ENCODE data around the gene HOXA4. TPM values are rescaled to one million over a fixed set of nuclear protein-coding genes. Genes with fewer than 3 reads are reported as not detected.

HOXA4 gene
- total and polyA plus RNA-seq, 3 donors from 2014 or later = 1.7 to 3.4 (median 3.3) TPM

DNA sequence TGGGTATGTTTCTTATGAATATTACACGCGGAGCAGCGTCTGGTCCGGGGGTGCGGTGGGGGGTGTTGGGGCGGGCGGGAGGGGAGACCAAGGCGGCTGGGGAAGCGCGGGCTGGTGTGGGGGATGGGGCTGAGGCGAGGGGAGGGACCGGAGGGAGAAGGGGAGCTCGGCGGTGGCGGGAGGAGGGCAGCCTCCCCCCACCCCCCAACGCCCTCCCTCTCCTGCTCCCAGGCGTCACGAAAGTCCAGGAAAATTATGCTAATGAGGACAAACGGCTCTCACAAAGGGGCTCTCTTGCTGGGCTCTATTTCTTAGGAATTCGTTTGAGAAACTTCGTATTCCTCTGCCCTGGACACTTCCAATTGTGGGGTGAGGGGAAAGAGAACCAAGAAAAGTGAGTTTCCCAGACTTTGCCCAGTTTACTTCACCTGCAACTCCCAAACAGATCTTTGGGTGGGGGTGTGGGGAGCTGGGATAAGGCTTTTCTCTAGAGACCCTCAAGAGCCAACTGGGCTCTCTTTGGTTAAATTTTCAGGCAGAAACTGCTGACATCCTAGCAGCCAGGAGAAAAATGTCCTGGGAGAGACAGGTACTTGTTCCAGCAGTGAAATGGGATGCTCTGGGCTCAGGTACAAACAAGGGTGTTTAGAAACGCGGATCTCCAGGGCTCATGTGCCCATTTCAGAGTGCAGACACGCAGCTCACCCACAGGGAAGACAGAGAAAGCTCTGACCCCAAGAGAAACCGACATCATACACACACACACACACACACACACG lies 16.4 kb downstream of the HOXA4 start:
- no peaks in the 10 kb centered on the region for H3K36me3 ChIP-seq (ENCODE audit: low read depth, missing control alignments)
- DNase-seq = no peak
- no peaks in the 10 kb centered on the region for H3K9me3 ChIP-seq
- H3K4me1 ChIP-seq = no peaks in the 10 kb centered on the region
- WGBS, 2 donors = 12 to 20% methylated on average over 19 to 26 of the region's 26 CpGs
- H3K27me3 ChIP-seq = no peaks in the 10 kb centered on the region
- peak overlapping the region in 1 of 2 donors; percentile 48 for H3K4me3 ChIP-seq
- TF ChIP-seq, protein P1, sequence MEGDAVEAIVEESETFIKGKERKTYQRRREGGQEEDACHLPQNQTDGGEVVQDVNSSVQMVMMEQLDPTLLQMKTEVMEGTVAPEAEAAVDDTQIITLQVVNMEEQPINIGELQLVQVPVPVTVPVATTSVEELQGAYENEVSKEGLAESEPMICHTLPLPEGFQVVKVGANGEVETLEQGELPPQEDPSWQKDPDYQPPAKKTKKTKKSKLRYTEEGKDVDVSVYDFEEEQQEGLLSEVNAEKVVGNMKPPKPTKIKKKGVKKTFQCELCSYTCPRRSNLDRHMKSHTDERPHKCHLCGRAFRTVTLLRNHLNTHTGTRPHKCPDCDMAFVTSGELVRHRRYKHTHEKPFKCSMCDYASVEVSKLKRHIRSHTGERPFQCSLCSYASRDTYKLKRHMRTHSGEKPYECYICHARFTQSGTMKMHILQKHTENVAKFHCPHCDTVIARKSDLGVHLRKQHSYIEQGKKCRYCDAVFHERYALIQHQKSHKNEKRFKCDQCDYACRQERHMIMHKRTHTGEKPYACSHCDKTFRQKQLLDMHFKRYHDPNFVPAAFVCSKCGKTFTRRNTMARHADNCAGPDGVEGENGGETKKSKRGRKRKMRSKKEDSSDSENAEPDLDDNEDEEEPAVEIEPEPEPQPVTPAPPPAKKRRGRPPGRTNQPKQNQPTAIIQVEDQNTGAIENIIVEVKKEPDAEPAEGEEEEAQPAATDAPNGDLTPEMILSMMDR (IDR thresholded peaks at IDR 0.05) = no peak
- TF ChIP-seq POLR2A (IDR thresholded peaks at IDR 0.05) = no peak
- intact Hi-C loops (cut with DNase I; ENCODE audit: low total_unique reads) = no loop called here
- no peak overlapping the region for H3K27ac ChIP-seq

DNA sequence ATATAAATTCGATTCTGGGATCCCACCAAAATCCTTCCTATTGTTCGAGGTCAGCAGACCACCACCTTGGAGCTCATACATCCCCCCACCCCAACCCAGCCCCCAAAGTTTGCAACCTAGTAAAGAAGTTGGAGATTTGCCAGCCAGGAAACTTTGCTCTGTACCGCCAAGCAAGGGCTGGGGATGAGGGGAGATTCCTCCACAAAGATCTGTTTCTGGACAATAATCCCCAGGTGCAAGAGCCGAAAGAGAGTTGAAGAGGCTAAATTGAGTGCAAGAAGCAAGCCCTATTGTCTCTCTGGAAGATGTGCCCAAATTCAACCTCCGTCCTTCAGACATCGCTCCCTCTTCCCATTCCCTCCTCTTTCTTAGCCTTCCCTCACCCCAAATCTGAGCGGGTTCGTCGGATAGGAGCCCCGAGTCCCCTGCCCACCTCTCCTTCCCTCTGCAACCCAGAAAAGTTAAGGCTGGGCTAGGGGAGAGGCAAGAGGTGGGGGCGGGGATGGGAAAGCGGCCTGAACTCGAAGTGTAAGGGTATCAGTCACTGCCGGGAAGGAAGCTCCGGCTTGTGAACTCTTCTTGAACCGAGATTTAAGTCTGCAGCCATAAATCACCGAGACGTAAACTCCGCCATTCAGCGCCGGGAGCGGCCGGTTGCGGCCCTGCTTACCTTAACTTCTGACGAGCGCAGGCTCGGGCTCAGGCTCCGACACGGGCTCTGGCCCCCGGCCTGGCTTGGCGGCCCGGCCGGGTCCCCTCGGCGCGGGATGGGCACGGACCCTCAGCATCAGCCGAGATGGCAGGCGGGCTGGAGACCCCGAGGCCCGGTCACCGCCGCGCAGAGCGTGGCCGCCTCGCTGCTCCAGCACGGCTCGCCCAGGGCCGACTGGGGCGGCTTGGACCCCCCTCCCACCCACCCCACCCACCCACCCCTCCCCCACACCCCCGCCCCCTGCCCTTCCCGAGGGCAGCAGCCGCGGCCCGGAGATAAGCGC lies 17.3 kb downstream of the HOXA4 start:
- intact Hi-C loops (cut with DNase I; ENCODE audit: low total_unique reads) = no loop called here
- no peak overlapping the region for H3K27ac ChIP-seq
- H3K36me3 ChIP-seq (ENCODE audit: low read depth, missing control alignments) = no peaks in the 10 kb centered on the region
- no peaks in the 10 kb centered on the region for H3K9me3 ChIP-seq
- TF ChIP-seq, protein P1 (IDR thresholded peaks at IDR 0.05) = no peak
- no peak for TF ChIP-seq POLR2A (IDR thresholded peaks at IDR 0.05)
- H3K4me1 ChIP-seq = no peaks in the 10 kb centered on the region
- no peaks in the 10 kb centered on the region for H3K27me3 ChIP-seq
- DNase-seq = no peak
- H3K4me3 ChIP-seq = peak overlapping the region in 1 of 2 donors; percentile 48
- WGBS, 2 donors = 10 to 16% methylated on average over 16 to 47 of the region's 57 CpGs

DNA sequence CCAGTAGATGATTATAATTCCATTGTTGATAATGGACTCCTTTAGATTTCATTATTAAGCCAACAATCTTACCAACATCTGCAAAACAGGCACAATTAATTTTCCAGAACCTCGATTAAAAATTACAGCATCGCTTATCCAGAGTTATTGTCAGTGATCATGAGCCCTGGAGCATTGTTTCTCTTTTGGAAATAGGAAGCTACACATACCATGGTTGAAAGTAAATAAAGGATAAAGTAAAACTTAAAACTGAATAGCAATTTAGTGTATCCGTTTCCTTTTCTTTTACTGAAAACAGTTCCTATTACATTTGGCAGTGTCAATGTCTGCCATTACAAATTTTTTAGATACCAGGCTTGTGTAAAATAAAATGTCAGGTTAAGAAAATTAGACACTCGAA lies 18.2 kb downstream of the HOXA4 start:
- intact Hi-C loops (cut with DNase I; ENCODE audit: low total_unique reads) = no loop called here
- Histone ChIP-seq H3K27ac (no peak overlapping the region), H3K36me3 (ENCODE audit: low read depth, missing control alignments) (no peaks in the 10 kb centered on the region), H3K4me3 (no peak overlapping the region), H3K27me3 (no peaks in the 10 kb centered on the region), H3K9me3 (no peaks in the 10 kb centered on the region), H3K4me1 (no peaks in the 10 kb centered on the region)
- TF ChIP-seq POLR2A (IDR thresholded peaks at IDR 0.05) = no peak
- TF ChIP-seq, protein P1 (IDR thresholded peaks at IDR 0.05) = no peak
- WGBS, 2 donors = 55 to 62% methylated on average over 4 of the region's 4 CpGs
- DNase-seq = no peak

DNA sequence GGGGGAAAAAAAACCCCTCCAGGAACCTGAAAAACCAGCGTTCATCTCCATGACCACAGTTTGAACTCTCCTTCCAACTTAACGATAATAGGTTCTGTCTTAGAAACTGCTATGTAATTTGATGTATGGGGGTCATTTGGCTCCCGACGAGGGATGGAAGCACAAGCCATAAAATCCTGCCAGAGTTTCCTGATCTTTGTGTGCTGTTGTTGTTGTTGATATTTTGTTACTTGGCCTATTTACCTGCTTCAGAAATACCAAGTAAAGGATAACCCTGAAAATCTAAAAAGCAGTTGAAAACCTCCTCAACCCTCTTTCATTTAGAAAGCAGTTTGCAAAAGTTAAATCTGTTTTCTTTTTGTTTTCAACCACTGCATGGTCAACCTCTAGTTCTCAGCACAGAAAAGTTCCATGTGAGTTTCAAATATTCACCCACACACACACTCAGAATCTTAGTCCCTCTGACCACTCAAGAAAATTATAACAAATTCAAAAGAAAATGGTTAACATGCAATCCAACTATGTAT lies 18.7 kb downstream of the HOXA4 start:
- H3K27ac ChIP-seq = no peak overlapping the region
- DNase-seq = no peak
- intact Hi-C loops (cut with DNase I; ENCODE audit: low total_unique reads) = no loop called here
- no peaks in the 10 kb centered on the region for H3K27me3 ChIP-seq
- H3K4me1 ChIP-seq = no peaks in the 10 kb centered on the region
- 21 to 34% methylated on average over 4 of the region's 4 CpGs for WGBS, 2 donors
- no peak overlapping the region for H3K4me3 ChIP-seq
- no peaks in the 10 kb centered on the region for H3K36me3 ChIP-seq (ENCODE audit: low read depth, missing control alignments)
- TF ChIP-seq, protein P1 (IDR thresholded peaks at IDR 0.05) = no peak
- no peak for TF ChIP-seq POLR2A (IDR thresholded peaks at IDR 0.05)
- H3K9me3 ChIP-seq = no peaks in the 10 kb centered on the region
